K562 (cell line): Measurements from ENCODE around the gene ZNF831. TPM values are rescaled to one million over a fixed set of nuclear protein-coding genes. Genes with fewer than 3 reads are reported as not detected.

Experiments used
- ATAC-seq: fragments of 200-7000 bp; cut with Tn5 transposase; 3 replicates; pipeline ENCODE4 v1.9.1; 2020; ENCODE audit warnings: moderate library complexity
- BruUV-seq: library from RNA; stranded (reverse); fragments of 400-500 nt; replicated peaks from 2 replicates; lab custom pipeline; 2021; lab: Mats Ljungman, UMichigan
- CTCF ChIA-PET: fragments of 300-600 bp; formaldehyde crosslinking; extraction: SDS; loops from one replicate; lab custom pipeline; 2021; ENCODE audit warnings: low intra/inter-chr PET ratio; lab: Yijun Ruan, JAX
- POLR2A ChIA-PET: fragments of 300-600, 350-650 bp; sonication (Branson Sonifier 250); formaldehyde crosslinking; extraction: SDS; loops from one replicate; lab custom pipeline; 2021; ENCODE audit warnings: antibody characterized with exemption, inconsistent platforms; lab: Yijun Ruan, JAX
- DNase-seq, 4 experiments: peaks; one replicate each; pipeline versions ENCODE4 v3.0.0 to v3.0.0-alpha.2; 2011 to 2018; ENCODE audit warnings: low spot score in 3 of 4, mixed read lengths in 3 of 4; ENCODE audit errors: extremely low read depth in 1 of 4
- FAIRE-seq: peaks from 2 replicates; lab custom pipeline; 2011; peaks lifted over from hg19 to GRCh38; lab: Jason Lieb, UNC
- H2AFZ ChIP-seq: 2 replicates; pipeline ENCODE4 v1.6.0; 2011; ENCODE audit warnings: low read depth, low read length, control low read depth, inconsistent platforms
- H3K27ac ChIP-seq: fragments of 200-600 bp; 3 replicates; pipeline ENCODE4 v1.8.0; 2011; ENCODE audit warnings: low read depth, mild to moderate bottlenecking, control low read depth, inconsistent platforms, low read length, moderate library complexity, mixed read lengths; ENCODE audit errors: extremely low read depth
- H3K27me3 ChIP-seq, 2 experiments: fragments of 300-600 bp in 1 of 2; 2 replicates in 1 of 2; 3 replicates in 1 of 2; pipeline versions ENCODE4 v1.6.0 to v1.8.0; 2011; ENCODE audit warnings: inconsistent platforms in 2 of 2, low read length in 2 of 2, mild to moderate bottlenecking in 1 of 2, mixed read lengths in 1 of 2, moderate library complexity in 1 of 2; ENCODE audit not compliant: control insufficient read depth in 2 of 2, insufficient read depth in 2 of 2
- H3K36me3 ChIP-seq: fragments of 300-600 bp; 3 replicates; pipeline ENCODE4 v1.8.0; 2011; ENCODE audit warnings: mild to moderate bottlenecking, low read length, inconsistent platforms; ENCODE audit not compliant: control insufficient read depth, insufficient read depth
- H3K4me1 ChIP-seq, 2 experiments: fragments of 200-600 bp in 1 of 2; replicated peaks in 1 of 2; 2 replicates in 1 of 2; 3 replicates in 1 of 2; pipeline versions ENCODE4 v1.5.1 to v1.8.0; 2011; ENCODE audit warnings: inconsistent platforms in 2 of 2, low read length in 2 of 2, mild to moderate bottlenecking in 1 of 2, mixed read lengths in 1 of 2, moderate library complexity in 1 of 2; ENCODE audit not compliant: control insufficient read depth in 2 of 2, insufficient read depth in 2 of 2
- H3K4me2 ChIP-seq: 2 replicates; pipeline ENCODE4 v1.6.1; 2011; ENCODE audit warnings: low read length, control low read depth, inconsistent platforms, mixed read lengths; ENCODE audit not compliant: insufficient read depth
- H3K4me3 ChIP-seq: fragments of 200-600 bp; sonication (generic), shearing (Covaris generic); 2 replicates; pipeline ENCODE4 v1.5.1; 2016; ENCODE audit warnings: control low read depth, inconsistent platforms
- H3K79me2 ChIP-seq: fragments of 200-600 bp; 3 replicates; pipeline ENCODE4 v1.8.0; 2011; ENCODE audit warnings: low read length, inconsistent platforms; ENCODE audit not compliant: control insufficient read depth, insufficient read depth
- H3K9ac ChIP-seq, 2 experiments: 2 replicates each; pipeline versions ENCODE4 v1.6.0 to v1.6.1; 2011; ENCODE audit warnings: low read depth in 2 of 2, low read length in 2 of 2, control low read depth in 1 of 2, inconsistent platforms in 1 of 2, mild to moderate bottlenecking in 1 of 2, mixed read lengths in 1 of 2; ENCODE audit not compliant: insufficient read depth in 1 of 2
- H3K9me1 ChIP-seq: one replicate; pipeline ENCODE4 v1.6.0; 2011; ENCODE audit warnings: inconsistent platforms, mild to moderate bottlenecking, low read length, moderate library complexity; ENCODE audit not compliant: control insufficient read depth, insufficient read depth
- H3K9me3 ChIP-seq: replicated peaks from 2 replicates; pipeline ENCODE4 v1.5.1; 2011; ENCODE audit warnings: low read depth, low read length, inconsistent platforms; ENCODE audit not compliant: control insufficient read depth, insufficient read depth
- H4K20me1 ChIP-seq: replicated peaks from 2 replicates; pipeline ENCODE4 v1.6.1; 2011; ENCODE audit warnings: low read length, inconsistent platforms, mixed read lengths; ENCODE audit not compliant: control insufficient read depth, insufficient read depth
- GABPB2 ChIP-seq: fragments of 250-450 bp; sonication (Bioruptor Pico); conservative IDR thresholded peaks from 2 replicates; pipeline ENCODE4 v1.5.1; 2021; ENCODE audit warnings: mild to moderate bottlenecking
- HDAC3 ChIP-seq: fragments of 450-650 bp; IDR thresholded peaks from 2 replicates; pipeline ENCODE4 v1.6.1; 2018; ENCODE audit warnings: borderline replicate concordance, mild to moderate bottlenecking, moderate library complexity; ENCODE audit not compliant: partially characterized antibody
- ZBTB1 ChIP-seq: sonication (generic); formaldehyde crosslinking; IDR thresholded peaks from 2 replicates; pipeline ENCODE4 v1.8.1; 2023; ENCODE audit warnings: missing genetic modification reagents, low read depth, mild to moderate bottlenecking, borderline replicate concordance
- ZNF609 ChIP-seq: sonication (generic); formaldehyde crosslinking; IDR thresholded peaks from 2 replicates; pipeline ENCODE4 v1.8.1; 2023; ENCODE audit warnings: missing genetic modification reagents, mild to moderate bottlenecking, borderline replicate concordance
- WGBS: fragments of 100-300 bp; shearing (Covaris generic); methylation state at CpG from one replicate; pipeline ENCODE4 v1.1.6; 2016; ENCODE audit warnings: low coverage, mixed read lengths; ENCODE audit not compliant: insufficient coverage; ENCODE audit errors: missing lambda C conversion rate; 5-methylcytosine and 5-hydroxymethylcytosine counted together
- in situ Hi-C: fragments of 300-500 bp; cut with MboI; formaldehyde crosslinking; loops from 4 replicates; pipeline ENCODE4 v1.15.0; 2018; ENCODE audit warnings: inconsistent platforms, mixed read lengths
- intact Hi-C: fragments of 100-400 bp; cut with micrococcal nuclease; formaldehyde crosslinking; loops from 2 replicates; pipeline ENCODE4 v1.14.2; 2022
- polyA plus RNA-seq, 8 experiments: library from polyadenylated mRNA; depleted of rRNA in 4 of 8; stranded (reverse) in 5 of 8; unstranded in 3 of 8; fragments of >200 nt; fragmentation: Nextera tagmentation in 2 of 8; fragmentation: Illumina TruSeq in 1 of 8; extraction: Ambion mirVana in 2 of 8; extraction: Trizol in 1 of 8; gene quantifications; 2 replicates each; pipeline versions ENCODE4 v1.2.1 to v1.2.3, GENCODE V29; 2011 to 2014; ENCODE audit warnings: inconsistent platforms in 1 of 8, missing spikeins in 1 of 8
- total RNA-seq, 7 experiments: library from RNA; depleted of rRNA in 6 of 7; stranded (reverse); fragments of >200 nt in 6 of 7; fragmentation: Illumina TruSeq in 2 of 7; extraction: Trizol in 2 of 7; gene quantifications; 2 replicates each; pipeline versions ENCODE4 v1.2.1 to v1.2.3, GENCODE V29; 2011 to 2021; ENCODE audit warnings: low replicate concordance in 1 of 7

Gene ZNF831
- total and polyA plus RNA-seq, 9 of the 15 experiments (the other 6 are each of a cell fraction or from before 2014, with no cell fraction given), result not detected

GRCh38 chr20:59164686-59165391 is 1.2 kb downstream of the ZNF831 start:
- H2AFZ ChIP-seq, result no peak overlapping the region
- POLR2A ChIA-PET, result interaction anchor here (0.7 to 1.1 kb wide), 2 partner anchors 8 to 13 kb away, joined by 3 to 4 read pairs; no protein-coding TSS in a partner anchor
- H3K4me3 ChIP-seq, result no peak overlapping the region
- 0% methylated on average over 9 of the region's 9 CpGs for WGBS
- no peak overlapping the region for H3K27ac ChIP-seq
- FAIRE-seq, result no peak
- H3K4me1 ChIP-seq, result no peaks in the 10 kb centered on the region
- H3K4me2 ChIP-seq, result no peak overlapping the region
- TF ChIP-seq HDAC3 (no peak), GABPB2 (CRISPR knock-in tag) (no peak), ZBTB1 (CRISPR knock-in tag) (no peak), ZNF609 (CRISPR knock-in tag) (no peak)
- TF ChIP-seq, all 486 proteins: peak for 0
- BruUV-seq, result no TSS peak
- no peaks in the 10 kb centered on the region for H3K9me3 ChIP-seq
- no peak overlapping the region for H3K9ac ChIP-seq
- H4K20me1 ChIP-seq, result no peaks in the 10 kb centered on the region; the same call in 1 of the 2 replicates
- H3K9me1 ChIP-seq, result no peaks in the 10 kb centered on the region
- H3K36me3 ChIP-seq, result no peaks in the 10 kb centered on the region
- no peaks in the 10 kb centered on the region for H3K79me2 ChIP-seq
- CTCF ChIA-PET, result no interaction called here
- ATAC-seq (no peak), DNase-seq (no peak)
- H3K27me3 ChIP-seq, result peaks cover 0 to 8% of the 10 kb centered on the region in 2 experiments; a peak in 2 of 5 replicates
- intact Hi-C loops (no loop called here), in situ Hi-C loops (no loop called here)
